ENCODE data around the gene ZNF385B.
A peak's percentile ranks its signal among the peaks of the same experiment; 100 is the strongest.

ZNF385B gene

GRCh38 chr2:179861027-179861415 lies 391 bp downstream of the ZNF385B start:
- H3K4me1 ChIP-seq (ENCODE audit: insufficient read depth, low read length, severe bottlenecking), result peaks cover 30% of the 10 kb centered on the region
- H3K4me2 ChIP-seq (ENCODE audit: low read length), result peak overlapping the region; percentile 47; the same call in 1 of the 2 replicates
- H4K20me1 ChIP-seq (ENCODE audit: insufficient read depth, low read length), result no peaks in the 10 kb centered on the region
- no peaks in the 10 kb centered on the region for H3F3A ChIP-seq (ENCODE audit: insufficient read depth, low read length)
- H3K79me2 ChIP-seq (ENCODE audit: insufficient read depth, low read length), result no peaks in the 10 kb centered on the region
- no peaks in the 10 kb centered on the region for H3K9me3 ChIP-seq (ENCODE audit: low read length)
- H3K27ac ChIP-seq (ENCODE audit: low read depth, low read length, poor library complexity, severe bottlenecking), result no peak overlapping the region
- H2AFZ ChIP-seq (ENCODE audit: low read length), result no peak overlapping the region
- H3K9me2 ChIP-seq (ENCODE audit: low read depth, low read length), result no peaks in the 10 kb centered on the region
- peak overlapping the region; percentile 57 for H3K4me3 ChIP-seq (ENCODE audit: low read depth, low read length, poor library complexity, severe bottlenecking)
- peak overlapping the region; percentile 47 for H3K9ac ChIP-seq (ENCODE audit: low read length)
- TF ChIP-seq CTCF (IDR thresholded peaks at IDR 0.05; ENCODE audit: low read length) (no peak), EZH2 (IDR thresholded peaks at IDR 0.05; ENCODE audit: borderline replicate concordance, low read length) (no peak)
- no peaks in the 10 kb centered on the region for H3K27me3 ChIP-seq (ENCODE audit: insufficient read depth, low read length)
- no peaks in the 10 kb centered on the region for H3K36me3 ChIP-seq (ENCODE audit: insufficient read depth, low read length)

GRCh38 chr2:179860255-179861026 lies 971 bp downstream of the ZNF385B start:
- no peak for TF ChIP-seq CTCF (IDR thresholded peaks at IDR 0.05; ENCODE audit: low read length)
- Histone ChIP-seq H3K4me3 (ENCODE audit: low read depth, low read length, poor library complexity, severe bottlenecking) (peak overlapping the region; percentile 57), H3K4me1 (ENCODE audit: insufficient read depth, low read length, severe bottlenecking) (peaks cover 34% of the 10 kb centered on the region), H3K9ac (ENCODE audit: low read length) (peak overlapping the region; percentile 47), H3K27ac (ENCODE audit: low read depth, low read length, poor library complexity, severe bottlenecking) (peak overlapping the region; percentile 20), H3K27me3 (ENCODE audit: insufficient read depth, low read length) (no peaks in the 10 kb centered on the region), H3K79me2 (ENCODE audit: insufficient read depth, low read length) (no peaks in the 10 kb centered on the region), H3F3A (ENCODE audit: insufficient read depth, low read length) (no peaks in the 10 kb centered on the region), H3K9me3 (ENCODE audit: low read length) (no peaks in the 10 kb centered on the region), H3K36me3 (ENCODE audit: insufficient read depth, low read length) (no peaks in the 10 kb centered on the region), H2AFZ (ENCODE audit: low read length) (no peak overlapping the region), H4K20me1 (ENCODE audit: insufficient read depth, low read length) (no peaks in the 10 kb centered on the region), H3K9me2 (ENCODE audit: low read depth, low read length) (no peaks in the 10 kb centered on the region), H3K4me2 (ENCODE audit: low read length) (peak overlapping the region; percentile 47)

DNA sequence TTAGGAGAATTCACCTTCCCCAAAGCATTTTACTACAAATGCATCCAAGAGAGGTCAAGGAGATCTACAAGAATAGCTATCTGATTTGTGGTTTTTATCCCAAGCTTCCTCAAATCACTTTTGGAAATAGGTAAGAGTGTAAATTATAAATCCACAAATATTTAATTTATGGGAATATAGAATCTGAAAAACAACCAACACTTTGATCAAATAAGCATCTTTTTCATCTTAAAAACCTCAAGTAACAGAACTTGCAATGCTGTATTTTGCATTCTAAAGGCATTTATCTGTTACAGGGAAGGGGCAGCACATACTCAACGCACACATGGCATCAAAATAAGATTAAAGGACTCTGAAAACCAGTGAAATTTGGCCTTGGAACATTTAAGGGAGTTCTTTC lies 1.9 kb downstream of the ZNF385B start:
- no peaks in the 10 kb centered on the region for H4K20me1 ChIP-seq (ENCODE audit: insufficient read depth, low read length)
- H3K4me1 ChIP-seq (ENCODE audit: insufficient read depth, low read length, severe bottlenecking), result peaks cover 34% of the 10 kb centered on the region
- H3K27me3 ChIP-seq (ENCODE audit: insufficient read depth, low read length), result no peaks in the 10 kb centered on the region
- H3K9me3 ChIP-seq (ENCODE audit: low read length), result no peaks in the 10 kb centered on the region
- H3K4me2 ChIP-seq (ENCODE audit: low read length), result peak overlapping the region; percentile 47
- H3K9me2 ChIP-seq (ENCODE audit: low read depth, low read length), result no peaks in the 10 kb centered on the region
- TF ChIP-seq EZH2 (IDR thresholded peaks at IDR 0.05; ENCODE audit: borderline replicate concordance, low read length), result no peak
- no peak for TF ChIP-seq CTCF (IDR thresholded peaks at IDR 0.05; ENCODE audit: low read length)
- H3K79me2 ChIP-seq (ENCODE audit: insufficient read depth, low read length), result no peaks in the 10 kb centered on the region
- H2AFZ ChIP-seq (ENCODE audit: low read length), result no peak overlapping the region
- H3K36me3 ChIP-seq (ENCODE audit: insufficient read depth, low read length), result no peaks in the 10 kb centered on the region
- no peak overlapping the region for H3K27ac ChIP-seq (ENCODE audit: low read depth, low read length, poor library complexity, severe bottlenecking)
- H3F3A ChIP-seq (ENCODE audit: insufficient read depth, low read length), result no peaks in the 10 kb centered on the region
- H3K9ac ChIP-seq (ENCODE audit: low read length), result peak overlapping the region; percentile 32; the same call in 1 of the 2 replicates
- peak overlapping the region; percentile 57 for H3K4me3 ChIP-seq (ENCODE audit: low read depth, low read length, poor library complexity, severe bottlenecking)

All from OCI-LY1 (cell line).